ENCODE results near the gene TXNDC16. TPM values are rescaled to one million over a fixed set of nuclear protein-coding genes. Genes with fewer than 3 reads are reported as not detected.

The TXNDC16 gene
- total RNA-seq, 2 experiments from 2014 or later: 10.4 to 11.4 TPM

- H3K4me3 Mint-ChIP-seq: no peak overlapping the region
- ChIA-PET POLR2A (no interaction called here), CTCF (interaction anchor here (0.6 kb wide), 1 partner anchor 31 kb away, joined by 4 read pairs; no protein-coding TSS in a partner anchor)
- no peaks in the 10 kb centered on the region for H3K9me3 Mint-ChIP-seq
- no peak overlapping the region for H3K27ac Mint-ChIP-seq
- no peak for ATAC-seq (ENCODE audit: poor library complexity)
- intact Hi-C loops (cut with DNase I, micrococcal nuclease): no loop called here
- no peak overlapping the region for H3K4me3 ChIP-seq (ENCODE audit: low read length)
- H3K27ac ChIP-seq (ENCODE audit: low read depth in 1 of 2, low read length in 2 of 2): no peak overlapping the region
- peaks cover 53% of the 10 kb centered on the region for H3K36me3 Mint-ChIP-seq (ENCODE audit: low read depth)
- no peaks in the 10 kb centered on the region for H3K9me3 ChIP-seq (ENCODE audit: control insufficient read depth in 1 of 2, insufficient read depth in 1 of 2, low read length in 2 of 2)
- no peaks in the 10 kb centered on the region for H3K27me3 Mint-ChIP-seq
- H3K36me3 ChIP-seq (ENCODE audit: insufficient read depth, low read length): peaks cover 9% of the 10 kb centered on the region
- TF ChIP-seq CTCF (IDR thresholded peaks at IDR 0.05): no peak
- DNase-seq: no peak
- H3K4me1 ChIP-seq (ENCODE audit: insufficient read depth, low read length): no peaks in the 10 kb centered on the region
- H3K4me1 Mint-ChIP-seq (ENCODE audit: low read depth): no peaks in the 10 kb centered on the region
- H3K27me3 ChIP-seq (ENCODE audit: control insufficient read depth in 1 of 2, insufficient read depth in 2 of 2, low read length in 2 of 2): no peaks in the 10 kb centered on the region
These were observed 117.3 kb downstream of the TXNDC16 start for GRCh38 chr14:52434955-52435354.

GRCh38 chr14:52430474-52430873, 121.8 kb downstream of the TXNDC16 start:
- Mint-ChIP-seq H3K4me1 (ENCODE audit: low read depth) (no peaks in the 10 kb centered on the region), H3K4me3 (no peak overlapping the region), H3K36me3 (ENCODE audit: low read depth) (peaks cover 27% of the 10 kb centered on the region), H3K27ac (no peak overlapping the region), H3K9me3 (no peaks in the 10 kb centered on the region), H3K27me3 (no peaks in the 10 kb centered on the region)
- TF ChIP-seq CTCF (IDR thresholded peaks at IDR 0.05): no peak
- ChIA-PET CTCF (no interaction called here), POLR2A (no interaction called here)
- ATAC-seq (ENCODE audit: poor library complexity) (no peak), DNase-seq (no peak)
- Histone ChIP-seq H3K27me3 (ENCODE audit: control insufficient read depth in 1 of 2, insufficient read depth in 2 of 2, low read length in 2 of 2) (no peaks in the 10 kb centered on the region), H3K4me3 (ENCODE audit: low read length) (no peak overlapping the region), H3K4me1 (ENCODE audit: insufficient read depth, low read length) (no peaks in the 10 kb centered on the region), H3K9me3 (ENCODE audit: control insufficient read depth in 1 of 2, insufficient read depth in 1 of 2, low read length in 2 of 2) (no peaks in the 10 kb centered on the region), H3K36me3 (ENCODE audit: insufficient read depth, low read length) (peaks cover 4% of the 10 kb centered on the region), H3K27ac (ENCODE audit: low read depth in 1 of 2, low read length in 2 of 2) (no peak overlapping the region)
- intact Hi-C loops (cut with DNase I, micrococcal nuclease): no loop called here

GRCh38 chr14:52429451-52429850, 122.9 kb downstream of the TXNDC16 start:
- no peaks in the 10 kb centered on the region for H3K27me3 Mint-ChIP-seq
- TF ChIP-seq CTCF (IDR thresholded peaks at IDR 0.05): no peak
- ChIA-PET CTCF (no interaction called here), POLR2A (no interaction called here)
- H3K4me3 Mint-ChIP-seq: no peak overlapping the region
- no peaks in the 10 kb centered on the region for H3K27me3 ChIP-seq (ENCODE audit: control insufficient read depth in 1 of 2, insufficient read depth in 2 of 2, low read length in 2 of 2)
- H3K27ac Mint-ChIP-seq: no peak overlapping the region
- H3K4me3 ChIP-seq (ENCODE audit: low read length): no peak overlapping the region
- H3K27ac ChIP-seq (ENCODE audit: low read depth in 1 of 2, low read length in 2 of 2): no peak overlapping the region
- no peak for DNase-seq
- ATAC-seq (ENCODE audit: poor library complexity): no peak
- no peaks in the 10 kb centered on the region for H3K9me3 ChIP-seq (ENCODE audit: control insufficient read depth in 1 of 2, insufficient read depth in 1 of 2, low read length in 2 of 2)
- intact Hi-C loops (cut with DNase I, micrococcal nuclease): no loop called here
- no peaks in the 10 kb centered on the region for H3K4me1 Mint-ChIP-seq (ENCODE audit: low read depth)
- peaks cover 27% of the 10 kb centered on the region for H3K36me3 Mint-ChIP-seq (ENCODE audit: low read depth)
- H3K36me3 ChIP-seq (ENCODE audit: insufficient read depth, low read length): peaks cover 4% of the 10 kb centered on the region
- no peaks in the 10 kb centered on the region for H3K4me1 ChIP-seq (ENCODE audit: insufficient read depth, low read length)
- H3K9me3 Mint-ChIP-seq: no peaks in the 10 kb centered on the region

Data from CD4-positive, alpha-beta T cell (primary cell).